NCI-H748 treated with DMSO at 0.1 percent for 48 hours (cell line): ENCODE data around the gene TGFBR2.

Experiments used
- DNase-seq: peaks from one replicate; lab custom pipeline; 2025; lab: John Stamatoyannopoulos, UW

The TGFBR2 gene

GRCh38 chr3:30606301-30607031, at the start of gene TGFBR2:
TSS of gene TGFBR2 (plus strand) at chr3:30606601. CDS start at chr3:30606884, 283 bp downstream.
- DNase-seq: peak; percentile 9

DNA sequence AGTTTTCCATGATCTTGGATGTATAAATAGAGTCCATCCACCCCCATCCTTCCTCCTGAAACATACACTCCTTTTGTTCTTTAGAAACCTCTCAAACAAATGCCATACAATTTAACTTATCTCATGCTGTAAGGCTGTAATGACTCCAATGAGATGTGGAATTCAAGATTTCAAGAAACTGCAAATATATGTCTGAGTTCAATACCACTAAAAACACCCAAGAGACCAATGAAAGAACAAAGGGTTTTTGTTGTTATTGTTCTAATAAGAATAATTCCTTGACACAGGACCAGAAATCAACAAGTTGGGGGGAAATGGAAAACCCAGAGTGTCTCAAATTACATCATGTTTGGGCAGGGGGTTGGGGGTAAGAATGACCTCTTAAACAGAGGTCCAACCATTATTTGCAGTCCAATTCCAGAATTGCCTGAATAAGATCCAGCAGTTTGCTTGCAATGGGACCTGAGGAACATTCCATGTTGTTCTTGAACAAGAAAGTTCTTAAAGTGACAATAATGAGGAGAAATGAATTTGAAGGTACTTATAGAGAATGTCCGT, 48.6 kb upstream of the TGFBR2 start:
- DNase-seq: no peak

- no peak for DNase-seq
These were observed 42.4 kb upstream of the TGFBR2 start for GRCh38 chr3:30563956-30564355.

DNA sequence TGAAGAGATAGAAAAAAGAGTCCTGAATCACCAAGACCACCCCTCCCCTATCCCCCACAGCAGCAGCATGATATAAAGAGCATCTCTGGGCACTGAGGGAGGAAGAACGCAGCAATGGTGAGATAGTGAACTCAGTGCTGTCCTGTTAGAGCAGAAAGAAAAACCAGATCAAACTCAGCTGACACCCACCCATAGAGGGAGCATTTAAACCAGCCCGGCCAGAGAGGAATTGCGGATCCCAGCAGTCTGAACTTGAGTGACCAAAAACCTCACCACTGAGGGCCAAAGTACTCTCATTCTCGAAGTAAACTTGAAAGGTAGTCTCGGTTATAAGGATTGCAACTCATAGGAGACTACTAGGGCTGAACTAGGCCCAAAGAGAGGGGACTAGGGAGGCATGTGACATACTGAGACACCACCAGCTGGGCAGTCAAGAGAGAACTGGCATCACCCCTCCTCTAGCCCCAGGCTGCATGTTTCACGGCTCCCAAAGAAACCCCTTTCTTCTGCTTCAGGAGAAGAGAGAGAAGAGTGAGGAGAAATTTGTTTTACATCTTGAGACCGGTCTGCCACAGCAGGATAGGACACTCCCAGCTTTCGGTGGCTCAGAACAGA, 39.2 kb upstream of the TGFBR2 start:
- DNase-seq: no peak

GRCh38 chr3:30576946-30577345, 29.5 kb upstream of the TGFBR2 start:
- no peak for DNase-seq

DNA sequence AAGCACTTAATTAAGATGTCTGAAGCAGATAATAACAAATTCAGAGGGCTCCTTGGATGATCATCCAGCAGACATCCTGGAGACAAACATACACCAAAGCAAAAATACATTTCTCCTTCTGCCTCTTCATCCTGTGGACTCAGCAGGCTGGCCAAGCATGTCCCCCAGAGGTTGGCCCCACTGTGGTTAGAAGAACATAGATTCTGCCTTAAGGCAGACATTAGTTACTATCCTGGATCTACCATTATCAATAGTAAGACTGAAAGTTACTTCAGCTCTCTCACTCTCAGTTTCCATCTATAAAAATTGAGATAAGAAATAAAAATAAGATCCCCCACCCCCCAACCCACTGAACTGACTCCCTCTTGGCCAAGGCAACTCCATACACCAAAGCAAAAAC, 28.6 kb upstream of the TGFBR2 start:
- DNase-seq: no peak

DNA sequence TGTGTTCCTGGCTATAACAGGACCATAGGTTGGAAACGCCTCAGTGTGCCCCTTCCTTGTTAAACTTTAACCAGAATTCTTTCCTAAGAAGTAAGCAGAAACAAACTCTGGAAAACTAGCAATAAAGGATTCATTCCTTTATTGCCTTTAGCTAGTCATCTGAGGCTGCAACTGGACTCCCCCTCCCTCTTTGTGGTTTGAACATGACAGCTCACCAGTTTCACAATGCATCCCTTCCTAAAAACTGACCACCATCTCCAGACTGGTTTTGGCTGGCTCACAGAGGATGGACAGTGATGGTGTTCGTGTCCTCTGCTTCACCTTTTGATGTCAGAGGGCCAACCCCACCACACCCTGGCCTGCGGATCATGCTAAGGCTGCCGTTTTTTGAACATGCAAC, 27.9 kb upstream of the TGFBR2 start:
- DNase-seq: no peak

DNA sequence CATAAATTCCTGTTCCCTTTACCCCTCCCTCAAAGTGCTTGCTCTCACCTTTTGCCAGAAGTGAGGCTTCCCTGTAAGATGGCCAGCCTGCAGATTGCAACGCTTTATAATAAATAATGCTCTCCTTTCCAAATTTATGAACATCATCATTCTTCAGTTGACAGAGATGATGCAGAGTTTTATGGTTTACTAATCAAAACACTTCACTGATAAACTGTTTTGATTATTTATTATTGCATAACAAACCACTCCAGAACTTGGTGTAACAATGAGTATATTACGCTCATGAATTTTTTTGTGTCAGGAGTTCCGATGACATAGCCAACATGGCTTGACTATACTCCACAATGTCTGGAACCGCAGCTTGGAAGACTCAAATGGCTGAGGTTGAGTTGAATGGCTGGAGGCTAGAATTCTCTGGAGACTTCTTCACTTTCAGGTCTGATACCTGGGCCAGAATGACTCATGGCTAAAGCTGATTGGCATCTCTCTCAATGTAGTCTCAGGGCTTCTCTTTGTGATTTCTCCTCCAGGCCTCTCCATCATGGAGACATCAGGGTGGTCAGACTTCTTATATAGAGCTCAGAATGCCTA, 27.3 kb upstream of the TGFBR2 start:
- no peak for DNase-seq

DNA sequence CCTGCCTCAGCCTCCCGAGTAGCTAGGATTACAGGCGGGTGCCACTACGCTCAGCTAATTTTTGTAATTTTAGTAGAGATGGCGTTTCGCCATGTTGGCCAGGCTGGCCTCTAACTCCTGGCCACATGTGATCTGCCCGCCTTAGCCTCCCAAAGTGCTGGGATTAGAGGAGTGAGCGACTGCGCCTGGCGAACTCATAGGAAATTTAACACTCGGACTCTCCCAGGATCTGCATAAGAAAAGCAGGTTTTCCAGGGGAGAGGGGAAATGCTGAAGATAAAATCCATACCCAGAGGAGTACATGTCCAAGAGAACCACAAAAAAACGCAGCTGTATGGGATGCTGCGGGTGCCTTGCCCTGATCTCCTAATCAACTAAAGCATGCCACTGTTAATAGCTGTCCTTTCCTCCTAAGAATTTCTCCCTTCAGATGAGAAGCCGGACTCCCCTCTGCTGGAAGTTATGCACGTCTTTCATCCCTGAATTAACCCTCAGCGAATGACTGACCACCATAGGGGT, 25.3 kb upstream of the TGFBR2 start:
- no peak for DNase-seq

DNA sequence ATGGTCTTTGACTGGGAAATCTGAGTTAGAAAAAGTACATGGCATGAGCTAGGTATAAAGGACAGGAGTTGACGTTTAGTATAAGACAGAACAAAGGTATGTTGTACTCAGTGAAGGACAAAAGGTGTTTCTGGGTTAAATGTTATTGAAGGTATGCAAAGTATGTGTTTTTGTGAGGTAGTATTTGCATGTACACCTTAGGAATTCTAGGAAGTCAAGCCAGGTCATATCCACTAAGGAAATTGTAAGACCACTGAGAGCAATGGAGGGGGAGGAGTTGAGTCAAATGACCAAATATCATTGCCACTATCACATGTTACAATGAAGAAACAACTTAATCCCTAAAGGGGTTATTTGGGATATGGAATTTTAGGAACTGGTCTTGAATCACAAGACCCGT, 24.4 kb upstream of the TGFBR2 start:
- no peak for DNase-seq

GRCh38 chr3:30583973-30584372, 22.4 kb upstream of the TGFBR2 start:
- DNase-seq: no peak

GRCh38 chr3:30585654-30586053, 20.7 kb upstream of the TGFBR2 start:
- DNase-seq: no peak

DNA sequence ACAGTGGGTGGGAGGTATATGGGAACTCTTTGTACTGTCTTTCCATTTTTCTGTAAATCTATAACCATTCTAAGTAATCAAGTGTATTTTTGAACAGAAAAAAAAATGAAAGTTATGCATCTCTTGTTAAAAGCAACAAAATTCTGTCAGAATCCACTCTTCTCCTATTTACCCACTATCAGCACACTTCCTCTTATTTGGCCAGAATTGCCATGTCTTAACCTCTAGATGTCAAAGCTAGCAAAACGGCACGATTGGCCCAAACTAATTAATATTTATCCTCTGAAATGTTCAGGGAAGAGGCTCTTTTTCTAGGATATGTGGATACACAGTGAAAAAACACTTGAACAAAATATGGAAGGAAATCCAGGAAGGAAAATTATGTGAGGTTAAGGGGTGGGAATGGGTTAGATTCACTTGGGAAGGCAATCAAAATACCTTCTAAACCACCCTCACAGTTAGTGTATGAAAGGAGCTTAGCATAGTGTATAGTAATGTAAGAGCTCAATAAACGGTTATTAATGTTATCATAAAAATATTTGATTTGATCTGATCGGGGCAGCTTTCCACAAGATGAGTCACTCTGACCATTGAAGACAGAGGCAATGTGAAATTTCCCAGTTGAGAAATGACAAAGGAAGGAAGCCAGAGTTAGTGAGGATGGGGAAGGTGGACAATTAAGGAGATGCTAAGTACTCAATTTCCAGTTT, 20.1 kb upstream of the TGFBR2 start:
- DNase-seq: no peak

- DNase-seq: no peak
These were observed 19.5 kb upstream of the TGFBR2 start for GRCh38 chr3:30586806-30587486.

GRCh38 chr3:30587904-30588303, 18.5 kb upstream of the TGFBR2 start:
- no peak for DNase-seq

DNA sequence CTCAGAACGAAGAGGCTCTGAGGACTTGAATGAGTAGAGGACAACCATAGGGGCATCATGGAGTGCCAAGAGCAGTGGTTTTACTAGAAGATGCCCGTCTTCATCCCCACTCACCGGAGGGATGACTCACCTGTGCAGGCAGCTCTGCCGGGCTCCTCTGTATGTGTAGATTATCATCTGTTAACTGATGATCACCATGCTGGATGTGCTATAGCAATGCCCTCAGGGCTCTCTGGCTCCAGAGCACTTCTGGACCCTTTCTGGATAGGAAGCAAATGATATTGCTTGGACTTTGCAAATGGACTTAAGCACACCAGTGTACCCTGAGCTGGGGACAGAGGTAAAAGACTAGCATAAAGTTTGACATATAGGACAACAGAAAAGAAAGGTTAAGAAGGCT, 10.2 kb upstream of the TGFBR2 start:
- no peak for DNase-seq

GRCh38 chr3:30597131-30597768, 9.2 kb upstream of the TGFBR2 start:
- DNase-seq: no peak

GRCh38 chr3:30597769-30598134, 8.6 kb upstream of the TGFBR2 start:
- DNase-seq: no peak

DNA sequence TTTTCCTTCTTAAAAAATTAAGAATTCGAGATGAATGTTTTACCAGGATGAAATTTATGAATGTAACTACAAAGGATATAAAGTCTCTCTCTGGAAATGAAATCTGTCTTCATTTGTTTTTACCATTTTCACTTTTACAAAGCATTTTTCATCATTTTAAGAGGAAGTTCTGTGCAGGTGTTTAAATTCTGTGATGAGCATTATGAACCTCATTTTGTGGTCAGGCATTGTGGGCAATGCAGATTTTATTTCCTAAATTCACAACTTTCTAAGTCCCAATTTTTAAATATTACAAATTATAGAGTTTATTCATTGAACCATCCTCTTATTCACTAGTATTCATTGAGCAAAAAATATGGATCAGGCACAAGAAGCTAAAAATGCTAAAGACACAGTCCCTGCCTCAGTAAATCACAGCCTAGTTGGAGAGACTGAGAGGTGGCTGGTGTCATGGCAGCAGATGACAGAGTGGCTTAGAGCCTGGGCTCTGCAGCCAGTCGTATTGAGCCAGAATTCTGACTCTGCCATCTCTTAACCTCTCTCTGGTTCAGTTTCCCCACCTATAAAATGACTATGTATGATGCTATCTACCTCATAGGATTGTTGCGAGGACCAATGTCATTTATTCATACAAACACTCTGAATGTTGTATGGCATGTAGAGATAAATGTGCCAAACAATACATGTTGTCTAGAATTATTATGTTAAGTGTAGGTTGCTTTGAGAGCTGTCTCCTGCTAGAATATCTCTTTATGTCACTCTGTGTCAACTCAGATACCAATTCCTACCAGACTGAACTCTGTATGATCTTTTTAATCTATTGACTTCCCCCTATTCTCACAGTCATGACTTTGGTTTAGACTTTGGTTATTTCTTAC, 7.5 kb upstream of the TGFBR2 start:
- DNase-seq: no peak

GRCh38 chr3:30600572-30600971, 5.8 kb upstream of the TGFBR2 start:
- DNase-seq: no peak
